Non-pigmented ciliary epithelial cell (primary cell): Measurements from ENCODE around the gene ZSCAN31.

Experiments
- DNase-seq: peaks from one replicate; pipeline ENCODE4 v3.0.0-alpha.2; 2010; ENCODE audit warnings: low read depth

Gene ZSCAN31

DNA sequence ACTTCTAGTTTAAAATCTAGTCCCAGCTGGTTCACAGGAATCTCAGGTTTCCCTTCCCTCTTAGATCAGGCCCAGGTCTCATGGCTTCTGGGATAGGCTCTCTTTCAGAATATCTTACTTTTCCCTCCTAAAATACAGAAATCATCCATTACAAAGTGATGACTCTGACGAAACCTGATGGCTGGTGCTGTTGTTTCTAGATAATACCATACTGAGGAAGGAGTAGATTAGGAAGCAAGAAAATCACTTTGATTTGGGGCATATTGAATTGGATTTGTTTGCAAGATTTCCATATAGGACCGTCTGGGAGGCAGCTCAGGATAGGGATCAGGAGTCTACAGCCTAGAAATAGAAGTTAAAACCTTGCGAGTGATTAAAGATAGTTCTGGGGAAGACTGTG lies 17.4 kb upstream of the ZSCAN31 start:
- DNase-seq = no peak

DNA sequence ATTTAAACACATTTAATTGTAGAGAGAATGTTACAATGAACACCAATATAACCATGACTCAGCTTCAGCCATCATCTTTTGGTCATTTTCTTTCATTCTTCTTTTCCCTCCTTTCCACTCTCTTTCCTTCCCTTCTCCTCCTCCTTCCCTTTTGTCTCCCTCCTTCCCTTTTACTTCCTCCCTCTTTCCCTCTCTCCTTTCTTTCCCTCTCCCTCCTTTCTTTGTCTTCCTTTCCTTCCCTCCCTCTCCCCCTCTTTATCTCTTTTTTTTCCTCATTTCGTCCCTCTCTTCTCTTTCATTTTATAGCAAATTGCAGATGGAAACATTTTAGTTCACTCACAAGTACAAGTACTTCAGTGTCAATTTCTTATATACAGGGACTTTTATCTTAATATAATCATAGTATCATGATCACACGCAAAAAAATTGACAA lies 15.6 kb upstream of the ZSCAN31 start:
- DNase-seq = no peak

DNA sequence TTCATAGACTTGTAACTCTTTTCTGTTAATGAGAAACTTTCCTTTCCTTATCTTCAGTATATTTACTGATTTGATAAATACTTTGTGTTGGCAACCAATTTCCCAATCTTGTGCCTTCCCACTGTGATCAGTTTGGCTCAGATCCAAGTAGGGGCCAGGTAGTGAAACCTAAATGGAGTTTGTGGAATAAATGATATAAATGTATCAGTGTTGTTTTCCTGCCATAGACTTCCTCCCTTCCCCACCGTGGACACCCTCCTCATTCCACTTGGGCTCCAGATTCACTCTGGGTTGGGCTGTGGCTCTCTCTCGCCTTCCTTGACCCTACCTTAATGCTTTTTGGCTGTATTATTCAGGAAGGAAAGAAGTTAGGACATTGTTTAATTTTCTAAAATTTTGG lies 15.1 kb upstream of the ZSCAN31 start:
- no peak for DNase-seq

DNA sequence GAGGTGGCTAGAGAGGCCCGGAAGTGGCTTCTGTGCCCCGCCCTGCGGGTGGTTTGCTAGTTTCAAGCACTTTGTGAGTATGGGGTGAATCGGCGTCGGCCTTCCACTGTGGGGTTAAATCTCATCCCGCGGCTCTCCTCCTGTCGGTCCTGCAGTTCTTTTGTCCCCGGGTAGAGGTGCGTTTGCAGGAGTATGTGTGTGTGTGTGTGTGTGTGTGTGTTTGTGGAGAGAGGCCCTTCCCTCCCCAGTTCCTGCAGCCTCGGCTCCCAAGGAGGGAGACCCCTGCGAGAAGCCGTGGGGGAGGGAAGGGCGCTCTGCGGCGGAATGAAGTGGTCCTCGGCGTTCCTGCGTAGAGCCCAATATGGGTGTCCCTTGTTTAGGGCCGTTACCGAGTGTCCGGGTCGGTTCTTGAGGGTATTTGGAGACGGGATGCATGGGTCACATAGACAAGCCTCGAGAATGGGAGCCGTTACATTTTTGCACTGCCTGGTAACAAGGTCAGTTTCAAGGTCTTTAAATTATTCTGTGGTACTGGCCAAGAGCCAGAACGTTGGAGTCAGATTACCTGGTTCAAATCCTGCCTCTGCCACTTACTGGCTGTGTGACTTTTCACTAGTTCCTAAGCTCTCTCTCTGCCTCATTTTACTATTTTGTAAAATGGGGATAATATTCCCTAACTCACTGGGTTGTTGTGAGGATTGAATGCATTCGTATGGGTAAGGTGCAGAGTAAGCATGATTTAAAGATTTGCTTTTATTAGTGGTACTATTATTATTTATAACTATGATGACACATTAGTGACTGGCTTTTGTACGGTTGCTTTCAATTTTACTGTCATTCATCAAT lies 14.2 kb upstream of the ZSCAN31 start, which contains the start of gene ZKSCAN3:
TSS of gene ZKSCAN3 (plus strand) at position 56 of the 846 bp plus-strand sequence. CDS start 9,640 bp downstream, outside the sequence.
- DNase-seq = no peak

DNA sequence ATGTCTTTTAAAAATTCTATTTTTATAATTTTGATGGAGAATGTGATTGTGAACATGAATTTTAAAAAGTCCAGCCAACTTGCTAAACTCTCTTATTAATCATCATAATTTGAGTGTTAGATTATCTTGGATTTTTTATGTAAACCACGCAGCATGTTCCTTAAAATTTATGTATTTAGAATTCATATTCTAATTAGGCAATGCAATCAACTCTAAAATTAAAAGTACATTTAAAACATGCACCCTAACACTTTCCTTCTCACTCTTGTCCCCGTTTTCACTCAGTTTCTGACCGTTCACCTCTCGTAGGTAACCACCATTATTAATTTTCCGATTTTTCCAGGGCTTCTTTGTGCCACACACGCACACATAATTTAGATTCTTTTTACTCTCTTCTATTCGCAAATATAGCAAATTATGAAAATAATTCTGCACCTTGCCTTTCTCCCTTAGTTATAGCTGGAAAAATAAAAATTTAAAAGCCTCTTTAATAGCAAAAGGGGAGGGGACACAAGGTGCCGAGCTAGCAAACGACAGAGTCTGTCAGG lies 13.5 kb upstream of the ZSCAN31 start:
- no peak for DNase-seq

DNA sequence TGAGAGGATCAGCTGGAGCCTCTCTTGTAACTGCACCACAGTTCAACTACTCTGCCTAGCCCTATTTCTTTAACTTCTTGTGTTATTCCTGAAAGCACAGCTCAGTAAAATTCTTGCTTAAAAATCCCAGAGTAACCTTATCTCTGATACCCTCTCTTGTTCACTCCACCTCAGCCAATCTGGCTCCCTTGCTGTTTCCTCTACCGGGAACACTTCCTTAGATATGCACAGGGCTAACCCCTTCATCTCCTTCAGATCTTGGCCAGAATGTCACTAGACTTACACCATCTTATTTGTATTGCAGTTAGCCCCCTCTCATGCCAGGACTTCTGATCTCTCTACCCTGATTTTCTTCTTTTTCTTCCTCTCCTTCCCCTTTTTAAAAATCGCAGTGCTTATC lies 11.2 kb upstream of the ZSCAN31 start:
- no peak for DNase-seq

DNA sequence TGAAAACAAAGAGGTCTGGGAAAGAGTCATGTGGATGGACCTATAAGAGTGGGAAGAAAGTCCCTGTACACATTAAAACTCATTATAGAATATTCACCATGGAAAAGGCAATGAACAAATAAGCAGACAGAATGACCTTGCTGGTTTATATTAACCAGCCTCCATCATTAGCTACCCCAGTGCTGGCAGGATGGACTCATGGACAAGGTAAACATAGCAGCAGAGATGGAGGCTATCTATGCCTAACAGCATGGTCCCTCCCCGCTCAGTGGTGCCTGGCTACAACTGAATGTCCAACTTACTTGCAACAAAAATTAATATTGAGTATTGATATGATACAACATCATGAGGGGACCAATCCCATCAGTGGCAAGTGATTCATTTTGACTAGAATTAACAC lies 9.3 kb upstream of the ZSCAN31 start:
- no peak for DNase-seq

DNA sequence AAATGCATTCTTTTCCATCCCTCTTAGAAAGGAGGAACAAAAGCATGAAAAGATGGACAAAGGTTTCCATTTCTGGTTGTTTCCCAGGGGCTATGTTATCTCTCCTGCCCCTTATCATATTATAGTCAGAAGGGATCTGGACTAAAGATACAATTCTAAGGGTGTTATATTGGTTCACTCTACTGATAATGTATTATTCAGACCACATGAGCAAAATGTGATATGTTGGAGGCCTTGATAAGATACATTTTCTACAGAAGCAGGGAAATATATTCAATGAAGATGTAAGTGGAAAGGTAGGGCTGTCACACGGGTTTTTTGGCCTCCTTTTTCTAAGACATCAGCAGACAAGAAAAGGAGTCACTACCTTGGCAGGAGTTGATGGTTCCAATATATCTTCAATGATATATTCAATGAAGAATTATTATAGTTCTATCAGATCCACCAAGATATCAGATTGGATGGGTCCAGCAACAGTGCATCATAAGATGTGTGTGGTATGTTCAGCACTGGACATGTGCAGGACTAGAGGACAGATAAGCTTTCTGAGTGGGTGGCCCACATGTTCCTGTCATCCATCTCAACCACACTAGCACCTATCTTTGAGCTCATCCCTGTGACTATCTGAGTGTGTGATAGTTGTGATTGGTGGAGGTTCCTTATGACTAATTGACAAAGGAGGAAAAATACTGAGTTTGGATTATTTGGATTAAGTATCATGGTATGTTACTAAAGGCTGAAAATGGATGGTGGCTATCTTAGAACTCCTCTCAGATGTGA lies 8.1 kb upstream of the ZSCAN31 start:
- no peak for DNase-seq

DNA sequence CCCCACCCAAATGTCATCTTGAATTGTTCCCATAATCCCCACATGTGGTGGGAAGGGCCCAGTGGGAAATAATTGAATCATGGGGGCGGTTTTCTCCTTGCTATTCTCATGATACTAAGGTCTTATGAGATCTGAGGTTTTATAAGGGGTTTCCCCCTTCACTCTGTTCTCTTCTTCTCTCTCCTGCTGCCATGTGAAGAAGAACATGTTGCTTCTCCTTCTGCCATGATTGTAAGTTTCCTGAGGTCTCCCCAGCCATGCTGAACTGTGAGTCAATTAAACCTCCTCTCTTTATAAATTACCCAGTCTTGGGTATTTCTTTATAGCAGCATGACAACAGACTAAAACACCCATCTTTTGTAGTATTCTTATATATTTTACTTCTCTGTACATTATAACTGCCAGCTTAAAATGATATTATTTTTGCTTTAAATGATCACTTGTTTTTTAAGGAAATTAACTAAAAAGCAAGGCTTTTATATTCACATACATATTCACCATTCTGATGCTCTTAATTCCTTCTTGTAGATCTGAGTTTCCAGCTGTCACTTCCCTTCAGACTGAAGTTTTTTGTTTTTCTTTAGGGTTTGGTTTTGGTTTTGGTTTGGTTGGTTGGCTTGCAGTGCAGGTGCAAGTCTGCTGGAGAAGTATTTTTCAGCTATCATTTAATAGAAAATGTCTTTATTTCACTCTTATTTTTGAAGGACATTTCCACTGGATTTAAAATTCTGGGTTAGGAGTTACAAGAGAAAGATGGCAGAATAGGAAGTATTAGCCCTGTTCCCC lies 4.6 kb upstream of the ZSCAN31 start:
- no peak for DNase-seq

DNA sequence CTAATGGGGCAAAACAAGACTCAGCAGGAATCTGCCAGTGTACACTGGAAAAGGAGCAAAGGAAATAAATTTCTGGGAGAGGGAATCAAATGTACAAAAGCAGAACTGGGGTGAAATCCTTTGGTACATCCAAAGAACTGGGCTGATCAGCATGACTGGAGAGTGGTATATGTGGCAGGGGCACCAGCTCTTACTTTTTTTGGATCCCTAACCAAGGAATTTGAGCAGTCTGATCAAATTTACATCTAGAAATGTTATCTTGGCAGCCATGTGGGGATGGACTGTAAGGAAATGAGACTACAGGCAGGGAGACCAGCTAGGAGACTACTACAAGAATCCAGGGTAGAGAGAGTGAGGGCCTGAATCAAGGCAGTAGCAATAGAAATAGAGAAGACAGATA lies 1.2 kb upstream of the ZSCAN31 start:
- no peak for DNase-seq

DNA sequence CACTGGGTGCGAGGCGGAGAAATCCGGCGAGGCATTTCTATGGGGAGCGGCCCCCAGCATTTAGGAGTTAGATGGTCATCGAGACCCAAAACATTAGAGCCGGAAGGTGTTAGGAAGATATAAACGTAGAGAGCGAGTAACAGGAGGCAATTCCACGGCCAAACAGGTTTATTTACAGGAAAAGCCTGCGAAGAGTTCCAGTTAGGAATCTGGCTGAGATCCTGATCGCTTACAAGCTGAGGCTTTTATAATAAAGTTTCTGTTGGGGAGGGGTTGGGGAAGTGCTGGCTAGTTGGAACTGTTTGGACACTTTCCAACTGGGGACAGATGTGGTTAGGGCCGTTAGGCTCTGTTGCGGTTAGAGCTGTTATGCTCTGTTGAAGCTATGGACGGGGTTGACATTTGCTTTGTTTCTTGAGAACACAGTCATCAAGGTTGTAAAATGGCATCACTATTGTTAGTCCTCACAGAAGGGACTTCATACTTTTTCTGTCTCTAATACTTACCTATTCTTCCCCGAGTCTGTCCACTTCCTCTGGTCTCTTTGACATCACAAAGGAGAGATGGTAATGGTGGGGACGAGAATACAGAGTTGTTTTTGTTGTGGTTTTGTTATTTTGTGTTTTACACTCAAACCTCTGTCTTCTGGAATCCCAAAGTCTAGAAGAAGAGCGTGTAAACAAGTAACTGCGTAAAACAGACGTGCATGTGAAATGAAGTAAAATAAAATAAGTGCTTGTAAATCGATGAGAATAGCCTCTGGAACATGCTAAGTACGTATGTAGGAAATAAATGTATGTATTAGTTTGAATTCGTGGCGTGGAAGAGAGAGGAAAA lies 554 bp upstream of the ZSCAN31 start:
- DNase-seq = no peak

DNA sequence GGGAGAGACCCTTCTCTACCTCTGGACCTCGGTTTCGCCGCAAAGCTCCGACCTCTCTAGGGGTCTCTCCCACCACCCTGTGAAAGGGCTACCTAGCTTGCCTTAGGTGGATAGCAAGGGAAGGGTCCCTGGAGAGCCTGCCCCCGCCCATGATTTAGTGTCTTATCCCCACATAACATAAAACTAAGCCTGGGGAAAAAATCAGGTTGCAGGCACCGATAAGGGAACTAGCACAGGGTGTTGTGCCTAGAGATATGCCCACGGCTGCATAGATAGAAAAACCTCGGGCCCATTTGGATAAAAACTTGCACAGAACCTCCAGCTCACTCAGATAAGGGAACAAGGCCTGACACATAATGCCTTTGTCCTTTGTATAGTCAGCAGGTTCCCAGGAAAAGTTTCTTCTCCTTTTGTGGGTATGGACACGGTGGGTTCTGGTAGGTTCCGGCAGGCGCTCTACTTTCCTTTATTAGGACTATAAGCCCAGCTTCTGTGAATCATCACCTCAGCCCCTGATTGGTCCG lies 846 bp downstream of the ZSCAN31 start:
- DNase-seq = no peak

DNA sequence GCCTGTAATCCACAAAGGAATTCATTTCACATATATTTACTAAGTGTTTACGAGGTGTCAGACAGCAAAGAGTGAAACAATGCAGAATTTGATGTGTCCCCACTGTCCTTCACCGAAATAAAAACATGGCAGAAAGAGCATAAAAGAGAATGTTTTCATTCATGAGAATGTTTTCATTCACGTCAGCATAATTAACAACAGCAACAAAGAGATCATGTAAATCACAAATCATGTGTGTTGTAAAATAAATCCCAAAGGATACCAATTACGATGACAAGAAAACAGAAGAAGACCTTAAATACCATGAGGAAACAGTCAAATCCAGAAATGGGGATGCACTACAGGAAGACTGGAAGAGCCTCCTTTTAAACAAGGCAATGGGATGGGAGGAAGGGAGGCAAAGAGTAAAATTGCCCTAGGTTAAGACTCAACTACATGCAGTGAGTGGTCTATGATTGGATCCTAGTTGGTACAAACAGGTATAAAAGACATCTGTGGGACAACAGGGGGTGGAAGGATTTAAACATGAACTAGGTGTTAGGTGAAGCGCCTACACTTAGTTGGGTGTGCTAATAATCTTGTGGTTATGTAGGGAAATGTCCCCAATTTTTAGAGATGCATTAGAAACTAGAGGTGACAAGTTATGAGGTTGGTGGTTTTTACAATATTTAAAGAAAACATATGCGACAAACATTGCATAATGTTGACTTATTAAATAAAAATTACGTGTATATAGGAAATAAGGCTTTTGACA lies 1.5 kb downstream of the ZSCAN31 start:
- no peak for DNase-seq

DNA sequence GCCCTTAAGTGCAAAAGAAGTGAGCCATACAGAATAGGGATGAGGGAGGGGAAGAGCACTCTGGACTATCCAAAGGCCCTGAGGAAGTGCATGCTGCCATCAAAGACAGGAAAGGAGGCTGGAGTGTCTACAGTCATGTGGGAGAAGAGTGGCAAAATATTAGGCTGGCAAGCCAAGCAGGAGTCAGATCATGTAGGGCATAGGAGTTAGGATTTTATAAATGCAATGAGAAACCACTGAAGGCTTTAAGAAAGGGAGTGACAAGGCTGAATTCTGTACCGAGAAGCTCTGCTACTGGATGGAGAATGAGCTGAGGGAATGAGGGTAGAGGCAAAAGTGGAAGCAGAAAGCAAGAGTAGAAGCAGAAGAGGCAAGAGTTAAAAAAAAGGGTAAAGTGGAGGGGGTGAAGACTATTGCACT lies 2.3 kb downstream of the ZSCAN31 start:
- DNase-seq = no peak

DNA sequence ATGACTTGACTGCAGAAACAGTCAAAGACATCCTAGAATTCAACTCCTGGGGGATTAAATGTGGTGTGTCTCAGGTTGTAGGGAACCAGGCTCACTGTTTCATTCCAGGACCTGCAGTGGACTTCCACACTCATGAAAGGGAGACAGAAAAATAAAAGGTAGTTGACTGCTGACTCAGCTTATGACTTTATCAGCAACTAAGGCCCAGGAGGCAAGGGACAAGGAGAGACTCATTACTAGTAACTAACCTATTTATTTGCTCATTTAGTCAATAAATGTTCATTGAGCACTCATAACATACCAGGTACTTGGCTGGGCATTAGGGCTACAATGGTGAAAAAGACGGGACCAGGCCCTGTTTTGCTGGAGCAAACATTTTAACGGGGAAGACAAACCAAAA lies 2.9 kb downstream of the ZSCAN31 start:
- no peak for DNase-seq

DNA sequence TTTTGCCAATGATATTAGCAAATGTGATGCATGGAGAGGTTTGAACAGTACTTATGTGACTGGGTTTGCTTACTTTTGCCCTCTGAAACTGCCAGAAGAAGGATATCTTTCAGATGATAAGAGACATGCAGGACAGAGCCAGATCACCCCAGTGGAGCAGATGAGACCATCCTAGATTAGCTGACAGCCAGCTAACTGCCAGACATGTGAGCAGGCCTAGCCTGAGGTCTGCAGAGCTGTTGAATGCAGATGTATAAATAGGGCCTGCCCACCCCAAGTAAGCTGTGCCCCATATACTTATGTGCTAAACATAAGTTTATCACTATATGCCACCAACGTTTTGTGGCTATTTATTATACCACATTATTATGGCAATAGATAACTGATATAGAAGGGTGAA lies 5.9 kb downstream of the ZSCAN31 start:
- DNase-seq = no peak

DNA sequence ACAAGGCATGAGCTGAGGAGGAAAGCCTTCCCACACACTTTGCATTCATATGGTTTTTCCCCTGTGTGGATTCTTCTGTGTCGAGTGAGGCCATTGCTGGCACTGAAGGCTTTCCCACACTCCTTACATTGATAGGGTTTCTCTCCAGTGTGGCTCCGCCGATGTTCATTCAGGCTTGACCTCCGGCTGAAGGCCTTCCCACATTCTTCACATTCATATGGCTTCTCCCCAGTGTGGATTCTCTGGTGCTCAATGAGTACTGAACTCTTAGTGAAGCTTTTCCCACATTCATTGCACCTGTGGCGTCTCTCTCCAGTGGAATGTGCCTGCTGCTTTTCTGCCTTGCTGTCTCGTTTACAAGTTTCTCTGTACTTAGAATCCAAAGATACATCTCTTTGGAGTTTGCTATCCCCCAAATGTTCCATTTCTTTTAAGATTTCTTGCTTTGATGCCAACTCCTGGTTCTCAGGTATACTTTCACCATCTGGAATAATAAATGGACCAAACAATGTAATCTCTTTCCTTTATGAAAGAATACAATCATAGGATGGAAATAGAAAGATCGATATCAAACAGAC lies 9.5 kb downstream of the ZSCAN31 start:
- DNase-seq = no peak

DNA sequence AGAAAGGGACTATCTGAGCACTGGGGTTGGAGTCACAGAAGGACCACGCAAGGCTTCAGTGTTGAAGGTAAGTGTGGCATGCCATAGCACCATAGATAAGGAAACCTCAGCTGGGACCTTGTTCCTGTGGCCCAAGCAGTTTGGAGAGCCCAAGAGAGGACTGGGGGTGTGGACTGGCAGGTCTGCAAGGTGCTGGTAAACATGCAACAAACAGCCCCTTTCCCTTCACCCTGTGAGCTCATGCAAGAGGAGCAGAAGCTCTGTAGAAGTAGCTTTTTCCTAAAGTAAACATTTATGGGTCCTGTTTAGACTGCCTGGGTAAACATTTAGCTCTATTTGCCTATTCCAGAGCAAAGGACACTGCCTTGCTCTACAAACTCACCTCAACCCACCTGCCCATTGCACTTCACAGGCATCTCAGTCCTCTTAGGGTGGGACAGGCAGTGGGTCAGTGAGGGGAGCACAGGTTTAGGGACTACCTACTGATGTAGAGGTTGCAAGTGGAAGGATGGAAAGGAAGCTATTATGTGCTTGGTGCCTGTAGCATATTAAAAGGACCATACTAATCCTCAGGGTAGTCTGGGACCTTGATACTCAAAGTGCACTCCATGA lies 12.0 kb downstream of the ZSCAN31 start:
- DNase-seq = no peak

DNA sequence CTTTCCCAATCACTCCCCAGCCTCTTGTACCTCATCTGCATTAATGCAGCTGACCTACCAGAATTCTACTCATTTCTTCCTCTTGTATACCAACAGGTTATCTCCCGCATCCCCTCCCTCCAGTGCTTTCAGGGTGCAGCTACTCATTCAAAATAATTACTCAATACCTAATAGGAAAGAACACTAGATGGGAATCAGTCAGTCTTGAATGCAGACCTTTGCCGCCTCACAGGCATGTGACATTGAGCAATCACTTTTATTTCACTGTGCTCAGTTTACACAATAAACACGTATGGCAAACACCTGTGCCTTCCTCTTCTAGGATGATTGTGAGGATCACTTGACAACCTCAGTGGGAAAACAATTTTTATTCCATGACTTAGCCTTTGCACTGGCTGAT lies 13.3 kb downstream of the ZSCAN31 start:
- no peak for DNase-seq
